PC-3 (cell line): ENCODE data around the gene ABHD3. TPM values are rescaled to one million over a fixed set of nuclear protein-coding genes. Genes with fewer than 3 reads are reported as not detected.

Experiments
- ATAC-seq: fragments of 200-7000 bp; cut with Tn5 transposase; 2 replicates; pipeline ENCODE4 v1.9.1; 2020; ENCODE audit warnings: mild to moderate bottlenecking, moderate library complexity
- BruUV-seq: library from RNA; stranded (reverse); fragments of 400-500 nt; replicated peaks from 2 replicates; lab custom pipeline; 2021; lab: Mats Ljungman, UMichigan
- CTCF ChIA-PET: fragments of 300-600 bp; sonication (Branson Sonifier 250); formaldehyde crosslinking; loops from one replicate; lab custom pipeline; 2022; ENCODE audit warnings: antibody characterized with exemption; lab: Charles Lee
- POLR2A ChIA-PET: fragments of 300-600 bp; sonication (Branson Sonifier 250); formaldehyde crosslinking; loops from one replicate; lab custom pipeline; 2022; ENCODE audit warnings: antibody characterized with exemption; ENCODE audit not compliant: unreplicated experiment; lab: Charles Lee
- DNase-seq: peaks from one replicate; pipeline ENCODE4 v3.0.0-alpha.2; 2015
- H2AFZ ChIP-seq: fragments of 300-600 bp; sonication (generic); 2 replicates; pipeline ENCODE4 v1.6.0; 2016; ENCODE audit warnings: antibody characterized with exemption, low read length
- H3F3A ChIP-seq: fragments of 300-600 bp; sonication (generic); one replicate; pipeline ENCODE4 v1.6.0; 2017; ENCODE audit warnings: antibody characterized with exemption, low read length, control low read depth, mild to moderate bottlenecking; ENCODE audit not compliant: unreplicated experiment
- H3K27ac ChIP-seq: fragments of 300-600 bp; sonication (generic); 2 replicates; pipeline ENCODE4 v1.5.1; 2016; ENCODE audit warnings: mild to moderate bottlenecking, low read length
- H3K27me3 ChIP-seq: fragments of 300-600 bp; sonication (generic); 2 replicates; pipeline ENCODE4 v1.6.1; 2016; ENCODE audit warnings: low read length, mixed read lengths
- H3K36me3 ChIP-seq: fragments of 300-600 bp; sonication (generic); 2 replicates; pipeline ENCODE4 v1.6.1; 2016; ENCODE audit warnings: low read depth, mixed run types, low read length, mixed read lengths
- H3K4me1 ChIP-seq: fragments of 300-600 bp; sonication (generic); 2 replicates; pipeline ENCODE4 v1.5.1; 2016; ENCODE audit warnings: low read length; ENCODE audit not compliant: insufficient read depth
- H3K4me2 ChIP-seq: fragments of 300-600 bp; sonication (generic); 2 replicates; pipeline ENCODE4 v1.6.0; 2016; ENCODE audit warnings: low read length
- H3K4me3 ChIP-seq: fragments of 300-600 bp; sonication (generic); 2 replicates; pipeline ENCODE4 v1.5.1; 2016; ENCODE audit warnings: mild to moderate bottlenecking, low read length, mixed read lengths
- H3K79me2 ChIP-seq: fragments of 300-600 bp; sonication (generic); 2 replicates; pipeline ENCODE4 v1.6.1; 2017; ENCODE audit warnings: low read length, mixed read lengths
- H3K9ac ChIP-seq: fragments of 300-600 bp; sonication (generic); 2 replicates; pipeline ENCODE4 v1.6.0; 2016; ENCODE audit warnings: mild to moderate bottlenecking, low read length
- H3K9me2 ChIP-seq: fragments of 300-600 bp; sonication (generic); replicated peaks from 2 replicates; pipeline ENCODE4 v1.6.1; 2016; ENCODE audit warnings: mixed run types, low read length, mixed read lengths
- H3K9me3 ChIP-seq: fragments of 300-600 bp; sonication (generic); 2 replicates; pipeline ENCODE4 v1.6.1; 2016; ENCODE audit warnings: low read length, mixed read lengths
- H4K20me1 ChIP-seq: fragments of 300-600 bp; sonication (generic); 2 replicates; pipeline ENCODE4 v1.6.1; 2016; ENCODE audit warnings: low read length, mixed read lengths
- EZH2 ChIP-seq: fragments of 300-600 bp; sonication (generic); IDR thresholded peaks from one replicate; pipeline ENCODE4 v1.6.1; 2017; ENCODE audit warnings: antibody characterized with exemption, mild to moderate bottlenecking, low read length; ENCODE audit not compliant: unreplicated experiment
- EZH2phosphoT487 ChIP-seq: fragments of 300-600 bp; sonication (generic); IDR thresholded peaks from 2 replicates; pipeline ENCODE4 v1.6.1; 2018; ENCODE audit warnings: mild to moderate bottlenecking, antibody characterized with exemption, low read length, borderline replicate concordance
- intact Hi-C: fragments of 100-400 bp; cut with micrococcal nuclease; formaldehyde crosslinking; loops from 2 replicates; pipeline ENCODE4 v1.9.0; 2023
- microRNA-seq: library from miRNA; unstranded; fragments of <30 nt; microRNA quantifications from one replicate; pipeline ENCODE4 v1.1.0, GENCODE V29; 2020; ENCODE audit not compliant: unreplicated experiment
- total RNA-seq: library from RNA; depleted of rRNA; stranded (reverse); fragments of >200 nt; gene quantifications from 2 replicates; pipeline ENCODE4 v1.2.3, GENCODE V29; 2014; rRNA removed
- TF ChIP-seq, protein P1 (sequence below): fragments of 300-600 bp; sonication (generic); conservative IDR thresholded peaks from 2 replicates; pipeline ENCODE4 v1.5.1; 2017; ENCODE audit warnings: antibody characterized with exemption, low read depth, mild to moderate bottlenecking, low read length

ABHD3 gene
- total RNA-seq, 1 experiment from 2014 or later: 21.4 TPM

DNA sequence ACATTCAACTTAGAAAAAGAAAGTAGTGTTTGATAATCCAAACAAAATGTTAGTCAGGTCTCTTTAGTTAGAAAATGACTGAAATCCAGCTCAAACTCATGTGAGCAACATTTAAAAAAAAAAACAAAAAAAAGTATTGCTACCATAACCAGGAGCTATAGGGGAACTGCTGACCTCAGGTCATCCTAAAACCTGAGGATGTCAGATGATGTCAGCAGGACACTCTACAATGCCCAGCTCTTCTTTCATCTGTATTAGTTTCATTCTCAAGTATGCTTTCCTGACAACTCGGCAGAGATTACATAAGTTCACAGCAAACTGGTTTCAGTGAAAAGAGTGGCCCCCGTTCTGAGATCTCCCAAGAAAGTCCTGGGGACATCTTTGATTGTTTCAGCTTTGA lies 99.9 kb downstream of the ABHD3 start:
- intact Hi-C loops: no loop called here
- BruUV-seq: no TSS peak
- no peaks in the 10 kb centered on the region for H3K36me3 ChIP-seq
- ATAC-seq: no peak
- no peak overlapping the region for H3K4me2 ChIP-seq
- ChIA-PET POLR2A (interaction anchor here (0.5 kb wide), 1 partner anchor 65 kb away, joined by 3 read pairs; no protein-coding TSS in a partner anchor), CTCF (interaction anchor here (0.6 to 0.7 kb wide), 2 partner anchors 136 to 229 kb away, joined by 3 to 4 read pairs; partner anchors contain the start of gene MIB1)
- H2AFZ ChIP-seq: no peak overlapping the region
- H3K4me3 ChIP-seq: no peak overlapping the region
- no peaks in the 10 kb centered on the region for H3K4me1 ChIP-seq
- no peaks in the 10 kb centered on the region for H3F3A ChIP-seq
- TF ChIP-seq EZH2 (no peak), EZH2phosphoT487 (no peak)
- TF ChIP-seq, protein P1, sequence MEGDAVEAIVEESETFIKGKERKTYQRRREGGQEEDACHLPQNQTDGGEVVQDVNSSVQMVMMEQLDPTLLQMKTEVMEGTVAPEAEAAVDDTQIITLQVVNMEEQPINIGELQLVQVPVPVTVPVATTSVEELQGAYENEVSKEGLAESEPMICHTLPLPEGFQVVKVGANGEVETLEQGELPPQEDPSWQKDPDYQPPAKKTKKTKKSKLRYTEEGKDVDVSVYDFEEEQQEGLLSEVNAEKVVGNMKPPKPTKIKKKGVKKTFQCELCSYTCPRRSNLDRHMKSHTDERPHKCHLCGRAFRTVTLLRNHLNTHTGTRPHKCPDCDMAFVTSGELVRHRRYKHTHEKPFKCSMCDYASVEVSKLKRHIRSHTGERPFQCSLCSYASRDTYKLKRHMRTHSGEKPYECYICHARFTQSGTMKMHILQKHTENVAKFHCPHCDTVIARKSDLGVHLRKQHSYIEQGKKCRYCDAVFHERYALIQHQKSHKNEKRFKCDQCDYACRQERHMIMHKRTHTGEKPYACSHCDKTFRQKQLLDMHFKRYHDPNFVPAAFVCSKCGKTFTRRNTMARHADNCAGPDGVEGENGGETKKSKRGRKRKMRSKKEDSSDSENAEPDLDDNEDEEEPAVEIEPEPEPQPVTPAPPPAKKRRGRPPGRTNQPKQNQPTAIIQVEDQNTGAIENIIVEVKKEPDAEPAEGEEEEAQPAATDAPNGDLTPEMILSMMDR: no peak
- H3K27ac ChIP-seq: no peak overlapping the region
- H3K9me3 ChIP-seq: no peaks in the 10 kb centered on the region
- peaks cover 5% of the 10 kb centered on the region for H3K79me2 ChIP-seq
- no peaks in the 10 kb centered on the region for H3K9me2 ChIP-seq
- H4K20me1 ChIP-seq: no peaks in the 10 kb centered on the region
- H3K9ac ChIP-seq: no peak overlapping the region
- no peak for DNase-seq
- H3K27me3 ChIP-seq: no peaks in the 10 kb centered on the region

DNA sequence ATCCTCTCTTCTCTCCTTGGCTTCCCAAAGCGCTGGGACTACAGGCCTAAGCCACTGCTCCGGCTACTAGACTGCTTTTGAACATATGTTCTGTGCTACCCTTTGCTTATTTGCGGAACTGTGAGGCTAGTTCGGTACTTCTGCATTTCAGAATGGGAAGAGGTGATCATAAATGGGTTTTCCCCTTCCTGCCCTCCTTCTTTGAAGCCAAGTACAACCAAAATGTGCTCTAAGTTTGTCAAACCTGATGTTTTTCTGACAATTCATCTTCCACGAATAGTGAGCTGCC lies 102.3 kb downstream of the ABHD3 start:
- Histone ChIP-seq H4K20me1 (no peaks in the 10 kb centered on the region; the same call in 1 of the 2 replicates), H3K9me3 (no peaks in the 10 kb centered on the region), H3K4me3 (no peak overlapping the region), H3K27me3 (no peaks in the 10 kb centered on the region), H3K9ac (no peak overlapping the region), H3F3A (no peaks in the 10 kb centered on the region), H3K4me1 (peaks cover 14% of the 10 kb centered on the region), H3K9me2 (no peaks in the 10 kb centered on the region), H3K4me2 (no peak overlapping the region), H3K79me2 (peaks cover 30% of the 10 kb centered on the region), H3K36me3 (no peaks in the 10 kb centered on the region), H3K27ac (no peak overlapping the region), H2AFZ (no peak overlapping the region)
- TF ChIP-seq EZH2: no peak
- TF ChIP-seq EZH2phosphoT487: no peak
- TF ChIP-seq, protein P1: no peak
- POLR2A ChIA-PET: no interaction called here
- CTCF ChIA-PET: no interaction called here
- DNase-seq (no peak), ATAC-seq (no peak)
- no TSS peak for BruUV-seq
- intact Hi-C loops: no loop called here

Small RNA genes within 50 kb of the gene (microRNA-seq; reads per million reads assigned to microRNA genes)
- gene MIR320C1: not detected

Other genes with a start within 250 kb of the ABHD3 start
- 17.0 and 17.5 TPM in 2 replicates for gene ESCO1, start 104.1 kb downstream of the ABHD3 start, total RNA-seq
- 73.2 and 82.2 TPM in 2 replicates for gene SNRPD1, start 92.5 kb downstream of the ABHD3 start, total RNA-seq
- gene MIB1, start 36.0 kb upstream of the ABHD3 start, total RNA-seq: 25.1 and 26.3 TPM in 2 replicates